ENCODE results near the gene FOXP1. TPM values are rescaled to one million over a fixed set of nuclear protein-coding genes. Genes with fewer than 3 reads are reported as not detected.

The FOXP1 gene
- total and polyA plus RNA-seq, 2 donors (not counting 1 experiment from before 2014, with no cell fraction given), result 91.1 to 508 TPM

DNA sequence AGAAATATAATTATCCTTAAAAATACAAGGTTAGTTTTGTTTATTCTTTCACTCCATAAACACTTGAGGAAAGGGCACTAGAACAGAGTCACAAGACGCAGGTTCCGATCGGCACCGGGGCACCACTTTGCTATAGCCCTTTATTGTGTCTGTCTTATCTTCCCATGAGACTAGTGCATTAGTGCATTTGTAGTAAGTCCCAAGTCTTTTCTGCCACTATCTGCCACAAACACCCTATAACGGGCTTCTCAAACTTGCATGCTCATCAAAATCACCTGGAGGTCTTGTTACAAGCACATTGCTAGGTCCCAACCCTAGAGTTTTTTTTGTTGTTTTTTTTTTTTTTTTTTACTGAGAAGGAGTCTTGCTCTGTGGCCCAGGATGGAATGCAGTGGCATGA lies 213.1 kb downstream of the FOXP1 start:
- no peak for DNase-seq
- H3K27me3 Mint-ChIP-seq, result no peaks in the 10 kb centered on the region
- H3K9me3 Mint-ChIP-seq (ENCODE audit: insufficient read depth), result no peaks in the 10 kb centered on the region
- no peaks in the 10 kb centered on the region for H3K9me3 ChIP-seq (ENCODE audit: control extremely low read depth in 1 of 3, control insufficient read depth in 2 of 3, insufficient read depth in 1 of 3, low read length in 2 of 3)
- H3K79me2 ChIP-seq (ENCODE audit: control insufficient read depth, insufficient read depth, low read length), result peaks cover 100% of the 10 kb centered on the region
- no peaks in the 10 kb centered on the region for H3K27me3 ChIP-seq (replicated peaks in 1 of 4; ENCODE audit: control extremely low read depth in 1 of 4, control insufficient read depth in 3 of 4, insufficient read depth in 4 of 4, low read length in 3 of 4)
- no peak overlapping the region for H3K27ac Mint-ChIP-seq
- no peak overlapping the region for H3K4me3 ChIP-seq (ENCODE audit: control extremely low read depth in 1 of 5, extremely low read depth in 1 of 5, insufficient read depth in 1 of 5, low read depth in 2 of 5, low read length in 4 of 5)
- H3K4me3 Mint-ChIP-seq, result no peak overlapping the region
- H2AFZ ChIP-seq (ENCODE audit: insufficient read depth, low read depth, low read length, poor library complexity, severe bottlenecking), result no peak overlapping the region
- H3K4me1 Mint-ChIP-seq, result peaks cover 62% of the 10 kb centered on the region
- ChIA-PET CTCF (no interaction called here), POLR2A (no interaction called here)
- intact Hi-C loops (cut with micrococcal nuclease), result no loop called here
- ATAC-seq (ENCODE audit: low read depth), result no peak
- H3K4me1 ChIP-seq (ENCODE audit: control insufficient read depth in 2 of 2, insufficient read depth in 2 of 2, low read length in 2 of 2), result peaks cover 33 to 45% of the 10 kb centered on the region in 2 donors
- no peak for TF ChIP-seq EZH2 (IDR thresholded peaks at IDR 0.05; ENCODE audit: borderline replicate concordance, insufficient read depth, low read depth, low read length, poor library complexity, severe bottlenecking)
- TF ChIP-seq, protein P1, sequence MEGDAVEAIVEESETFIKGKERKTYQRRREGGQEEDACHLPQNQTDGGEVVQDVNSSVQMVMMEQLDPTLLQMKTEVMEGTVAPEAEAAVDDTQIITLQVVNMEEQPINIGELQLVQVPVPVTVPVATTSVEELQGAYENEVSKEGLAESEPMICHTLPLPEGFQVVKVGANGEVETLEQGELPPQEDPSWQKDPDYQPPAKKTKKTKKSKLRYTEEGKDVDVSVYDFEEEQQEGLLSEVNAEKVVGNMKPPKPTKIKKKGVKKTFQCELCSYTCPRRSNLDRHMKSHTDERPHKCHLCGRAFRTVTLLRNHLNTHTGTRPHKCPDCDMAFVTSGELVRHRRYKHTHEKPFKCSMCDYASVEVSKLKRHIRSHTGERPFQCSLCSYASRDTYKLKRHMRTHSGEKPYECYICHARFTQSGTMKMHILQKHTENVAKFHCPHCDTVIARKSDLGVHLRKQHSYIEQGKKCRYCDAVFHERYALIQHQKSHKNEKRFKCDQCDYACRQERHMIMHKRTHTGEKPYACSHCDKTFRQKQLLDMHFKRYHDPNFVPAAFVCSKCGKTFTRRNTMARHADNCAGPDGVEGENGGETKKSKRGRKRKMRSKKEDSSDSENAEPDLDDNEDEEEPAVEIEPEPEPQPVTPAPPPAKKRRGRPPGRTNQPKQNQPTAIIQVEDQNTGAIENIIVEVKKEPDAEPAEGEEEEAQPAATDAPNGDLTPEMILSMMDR (IDR thresholded peaks at IDR 0.05), result no peak
- H3K4me2 ChIP-seq (replicated peaks; ENCODE audit: low read depth, low read length, poor library complexity, severe bottlenecking), result no peak overlapping the region
- H4K20me1 ChIP-seq (ENCODE audit: control insufficient read depth, insufficient read depth, low read length, poor library complexity, severe bottlenecking), result no peaks in the 10 kb centered on the region
- H3K9ac ChIP-seq (ENCODE audit: low read length), result no peak overlapping the region
- peaks cover 0 to 5% of the 10 kb centered on the region in 2 experiments for H3K36me3 ChIP-seq (replicated peaks in 1 of 2; ENCODE audit: control extremely low read depth in 1 of 2, control insufficient read depth in 1 of 2, extremely low read depth in 1 of 2, insufficient read depth in 2 of 2, low read length in 1 of 2)
- 100% methylated on average over 3 of the region's 5 CpGs for whole genome bisulfite sequencing (ENCODE audit: insufficient coverage)
- no peak overlapping the region for H3K27ac ChIP-seq (ENCODE audit: low read length in 2 of 2)

DNA sequence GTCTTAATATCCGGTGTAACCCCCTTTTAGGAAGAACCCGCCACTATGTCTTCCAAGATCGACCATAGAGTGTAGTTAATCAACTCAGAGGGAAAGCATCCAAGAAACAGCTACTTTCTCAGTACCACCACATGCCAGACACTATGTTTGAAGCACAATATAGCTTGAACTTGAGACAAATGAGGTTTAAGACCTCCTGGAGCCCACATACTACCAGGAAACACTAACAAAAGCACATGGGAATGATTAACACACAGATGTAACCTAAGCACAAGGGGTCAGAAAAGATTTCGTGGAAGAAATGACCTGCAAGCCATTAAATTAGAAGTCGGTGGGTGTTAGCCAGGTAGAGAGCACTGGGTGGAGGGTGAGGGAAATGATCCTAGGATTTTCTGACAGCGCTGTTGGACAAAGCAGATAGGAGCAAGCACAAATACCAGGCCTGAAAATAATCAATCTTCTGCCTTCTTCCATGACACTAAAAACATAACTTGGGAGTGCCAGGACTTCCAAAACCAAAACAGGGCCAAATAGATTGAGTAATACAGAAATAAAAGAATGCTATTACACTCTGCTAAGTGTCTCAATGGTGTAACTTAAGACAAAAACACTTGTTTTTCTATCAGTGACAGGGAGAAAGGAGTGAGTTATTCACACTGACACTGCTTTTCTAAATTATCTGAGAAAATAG lies 213.7 kb downstream of the FOXP1 start:
- 94% methylated on average over 3 of the region's 6 CpGs for WGBS (ENCODE audit: insufficient coverage)

More for the DNA sequence above, 213.7 kb downstream of the FOXP1 start:
- no peaks in the 10 kb centered on the region for H3K27me3 ChIP-seq (replicated peaks in 1 of 4; ENCODE audit: control extremely low read depth in 1 of 4, control insufficient read depth in 3 of 4, insufficient read depth in 4 of 4, low read length in 3 of 4)
- H3K4me1 Mint-ChIP-seq, result peaks cover 62% of the 10 kb centered on the region
- H3K9me3 ChIP-seq (ENCODE audit: control extremely low read depth in 1 of 3, control insufficient read depth in 2 of 3, insufficient read depth in 1 of 3, low read length in 2 of 3), result no peaks in the 10 kb centered on the region
- TF ChIP-seq, protein P1 (IDR thresholded peaks at IDR 0.05), result no peak
- TF ChIP-seq EZH2 (IDR thresholded peaks at IDR 0.05; ENCODE audit: borderline replicate concordance, insufficient read depth, low read depth, low read length, poor library complexity, severe bottlenecking), result no peak
- H3K27me3 Mint-ChIP-seq, result no peaks in the 10 kb centered on the region
- H3K36me3 ChIP-seq (replicated peaks in 1 of 2; ENCODE audit: control extremely low read depth in 1 of 2, control insufficient read depth in 1 of 2, extremely low read depth in 1 of 2, insufficient read depth in 2 of 2, low read length in 1 of 2), result peaks cover 0 to 5% of the 10 kb centered on the region in 2 experiments
- no peaks in the 10 kb centered on the region for H3K9me3 Mint-ChIP-seq (ENCODE audit: insufficient read depth)
- no peak for DNase-seq
- H3K27ac ChIP-seq (ENCODE audit: low read length in 2 of 2), result no peak overlapping the region
- H3K4me3 ChIP-seq (ENCODE audit: control extremely low read depth in 1 of 5, extremely low read depth in 1 of 5, insufficient read depth in 1 of 5, low read depth in 2 of 5, low read length in 4 of 5), result no peak overlapping the region
- peaks cover 100% of the 10 kb centered on the region for H3K79me2 ChIP-seq (ENCODE audit: control insufficient read depth, insufficient read depth, low read length)
- ChIA-PET CTCF (no interaction called here), POLR2A (no interaction called here)
- ATAC-seq (ENCODE audit: low read depth), result no peak
- no peak overlapping the region for H3K4me3 Mint-ChIP-seq
- no peaks in the 10 kb centered on the region for H4K20me1 ChIP-seq (ENCODE audit: control insufficient read depth, insufficient read depth, low read length, poor library complexity, severe bottlenecking)
- H2AFZ ChIP-seq (ENCODE audit: insufficient read depth, low read depth, low read length, poor library complexity, severe bottlenecking), result no peak overlapping the region
- no peak overlapping the region for H3K4me2 ChIP-seq (replicated peaks; ENCODE audit: low read depth, low read length, poor library complexity, severe bottlenecking)
- intact Hi-C loops (cut with micrococcal nuclease), result no loop called here
- peaks cover 36 to 45% of the 10 kb centered on the region in 2 donors for H3K4me1 ChIP-seq (ENCODE audit: control insufficient read depth in 2 of 2, insufficient read depth in 2 of 2, low read length in 2 of 2)
- H3K9ac ChIP-seq (ENCODE audit: low read length), result no peak overlapping the region
- peak overlapping the region; percentile 46 for H3K27ac Mint-ChIP-seq

All from B cell (primary cell).